GM18520 (cell line): ENCODE results near the gene SPRYD7.
"Not testable (repeated sequence)": the region's sequence is repeated elsewhere in the genome, so short reads cannot be mapped to it uniquely, and the experiment has no call there.

Experiments
- ATAC-seq: cut with Tn5 transposase; IDR thresholded peaks from one replicate; pipeline ENCODE4 v1.9.1; 2021; ENCODE audit not compliant: unreplicated experiment

The SPRYD7 gene

GRCh38 chr13:49936075-49936967, at the start of gene SPRYD7:
Gene SPRYD7 (minus strand): TSS chr13:49936340. CDS start chr13:49936235, 105 bp downstream.
- peak; percentile 99 for ATAC-seq

GRCh38 chr13:49985129-49985528, 49.0 kb upstream of the SPRYD7 start:
- no peak for ATAC-seq

GRCh38 chr13:49980266-49980665, 44.1 kb upstream of the SPRYD7 start:
- ATAC-seq = no peak

GRCh38 chr13:49977992-49978391, 41.9 kb upstream of the SPRYD7 start:
- no peak for ATAC-seq

DNA sequence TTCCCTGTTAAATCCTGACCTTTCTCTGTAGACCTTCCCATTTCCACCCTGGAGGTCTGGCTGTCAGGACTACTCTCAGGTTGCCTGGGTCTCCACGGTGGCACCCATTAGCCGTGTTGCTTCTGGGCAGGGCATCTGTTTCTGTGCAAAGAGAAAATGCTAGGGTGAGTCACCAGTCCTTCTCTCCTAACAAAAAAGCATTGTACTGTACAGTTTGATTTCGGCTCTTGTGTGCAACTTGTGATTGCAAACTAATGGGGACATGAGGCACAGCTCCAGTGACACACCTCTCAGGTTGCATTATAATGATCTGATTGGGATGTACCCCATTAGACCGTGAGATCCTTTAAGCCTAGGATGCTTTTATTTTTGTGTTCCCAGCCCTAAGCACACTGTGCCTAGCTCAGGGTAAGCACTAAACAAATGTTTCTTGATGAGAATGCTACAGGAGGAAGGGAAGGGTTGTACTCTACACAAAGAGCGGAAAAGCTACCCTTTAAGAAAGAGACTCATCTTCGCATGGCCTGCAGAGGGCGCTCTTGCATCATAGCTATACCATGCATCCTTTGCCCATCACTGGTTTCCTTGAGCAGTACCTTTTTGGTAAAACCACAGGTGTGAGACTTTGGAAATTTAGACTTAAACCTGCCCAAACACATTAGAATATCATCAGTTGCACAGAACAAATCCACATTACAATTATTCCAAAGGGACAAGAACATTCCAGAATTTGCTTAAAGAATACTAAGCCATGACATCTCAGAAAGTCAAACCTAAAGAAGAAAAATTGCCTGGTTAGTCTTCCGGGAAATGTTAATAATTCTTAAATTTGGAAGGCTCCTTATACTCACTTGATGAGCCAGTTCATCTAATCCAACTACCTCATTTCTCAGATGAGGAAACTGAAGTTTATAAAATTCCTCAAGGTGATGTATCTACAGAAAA, 40.4 kb upstream of the SPRYD7 start:
- no peak for ATAC-seq

- ATAC-seq = no peak
Observed at GRCh38 chr13:49975826-49976225, 39.7 kb upstream of the SPRYD7 start.

DNA sequence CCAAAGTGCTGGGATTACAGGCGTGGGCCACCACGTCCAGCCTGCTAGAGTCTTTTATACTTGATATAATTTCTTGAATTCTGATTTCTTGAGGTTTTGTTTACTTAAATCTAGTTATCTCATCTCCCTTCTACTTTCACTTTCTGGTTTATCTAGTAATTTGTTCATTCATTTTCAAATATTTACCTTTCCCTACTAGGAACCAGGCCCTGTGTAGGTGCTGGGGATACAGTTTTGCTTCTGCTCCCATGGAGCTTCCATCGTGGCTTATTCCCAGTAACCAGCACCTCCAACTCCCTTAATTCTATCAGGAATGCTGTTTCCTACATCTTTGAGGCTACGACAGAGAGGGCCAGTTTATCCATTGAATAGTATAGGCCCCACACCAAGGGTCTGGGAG, 36.6 kb upstream of the SPRYD7 start:
- ATAC-seq = no peak

DNA sequence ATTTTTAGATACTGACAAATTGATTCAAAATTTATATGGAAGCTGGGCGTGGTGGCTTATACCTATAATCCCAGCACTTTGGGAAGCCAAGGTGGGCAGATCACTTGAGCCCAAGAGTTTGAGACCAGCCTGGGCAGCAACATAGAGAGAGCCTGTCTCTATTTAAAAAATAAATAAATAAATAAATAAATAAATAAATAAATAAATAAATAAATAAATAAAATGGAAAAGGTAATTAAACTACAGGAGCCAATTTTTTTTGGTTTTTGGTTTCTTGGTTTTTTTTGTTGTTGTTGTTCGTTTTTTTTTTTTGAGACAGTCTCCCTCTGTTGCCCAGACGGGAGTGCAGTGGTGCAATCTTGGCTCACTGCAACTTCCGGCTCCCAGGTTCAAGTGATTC, 31.3 kb upstream of the SPRYD7 start:
- no peak for ATAC-seq

- no peak for ATAC-seq
Observed at GRCh38 chr13:49958321-49958720, 22.2 kb upstream of the SPRYD7 start.

DNA sequence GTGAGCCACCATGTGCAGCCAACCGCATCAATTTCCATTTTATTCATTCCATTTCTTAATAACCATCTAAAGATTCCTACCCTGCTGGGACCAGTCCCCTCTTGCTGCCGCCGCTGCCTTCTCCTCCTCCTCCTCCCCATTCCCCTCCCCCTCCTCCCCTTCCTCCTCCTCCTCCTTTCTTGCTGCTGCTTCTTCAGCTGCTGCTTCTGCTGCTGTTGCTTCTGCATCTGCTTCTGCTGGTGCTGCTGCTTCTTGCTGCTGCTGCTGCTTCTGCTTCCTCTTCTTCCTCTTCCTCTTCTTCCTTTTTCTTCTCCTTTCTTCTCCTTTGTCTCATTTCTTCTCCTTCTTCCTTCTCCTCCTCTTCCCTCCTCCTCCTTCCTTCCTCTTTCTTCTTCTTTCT, 20.0 kb upstream of the SPRYD7 start:
- ATAC-seq = no peak

- no peak for ATAC-seq
Observed at GRCh38 chr13:49954674-49955455, 18.7 kb upstream of the SPRYD7 start.

GRCh38 chr13:49953560-49953959, 17.4 kb upstream of the SPRYD7 start:
- ATAC-seq = no peak

DNA sequence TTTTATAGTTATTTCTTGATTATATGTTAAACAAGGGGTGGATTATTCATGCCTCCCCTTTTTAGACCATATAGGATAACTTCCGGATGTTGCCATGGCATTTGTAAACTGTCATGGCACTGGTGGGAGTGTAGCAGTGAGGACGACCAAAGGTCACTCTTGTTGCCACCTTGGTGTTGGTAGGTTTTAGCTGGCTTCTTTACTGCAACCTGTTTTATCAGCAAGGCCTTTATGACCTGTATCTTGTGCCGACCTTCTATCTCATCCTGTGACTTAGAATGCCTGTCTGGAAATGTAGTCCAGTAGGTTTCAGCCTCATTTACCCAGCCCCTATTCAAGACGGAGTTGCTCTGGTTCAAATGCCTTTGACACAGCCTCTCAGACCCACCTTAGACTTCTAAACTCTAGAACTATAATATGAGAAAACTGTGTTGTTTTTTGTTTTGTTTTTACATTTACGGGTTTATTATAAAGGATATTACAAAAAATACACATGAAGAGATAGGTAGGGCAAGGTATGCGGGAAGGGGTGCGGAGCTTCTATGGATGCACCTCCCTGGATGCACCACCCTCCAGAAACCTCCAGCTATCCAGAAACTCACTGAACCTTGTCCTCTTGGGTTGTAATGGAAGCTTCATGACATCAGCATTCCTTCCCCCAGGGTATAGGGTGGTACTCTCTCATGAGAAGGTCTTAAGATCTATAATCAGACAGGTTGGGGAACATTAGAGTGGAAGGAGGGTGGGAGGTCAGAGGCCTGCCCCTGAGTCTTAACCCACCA, 15.8 kb upstream of the SPRYD7 start:
- no peak for ATAC-seq

DNA sequence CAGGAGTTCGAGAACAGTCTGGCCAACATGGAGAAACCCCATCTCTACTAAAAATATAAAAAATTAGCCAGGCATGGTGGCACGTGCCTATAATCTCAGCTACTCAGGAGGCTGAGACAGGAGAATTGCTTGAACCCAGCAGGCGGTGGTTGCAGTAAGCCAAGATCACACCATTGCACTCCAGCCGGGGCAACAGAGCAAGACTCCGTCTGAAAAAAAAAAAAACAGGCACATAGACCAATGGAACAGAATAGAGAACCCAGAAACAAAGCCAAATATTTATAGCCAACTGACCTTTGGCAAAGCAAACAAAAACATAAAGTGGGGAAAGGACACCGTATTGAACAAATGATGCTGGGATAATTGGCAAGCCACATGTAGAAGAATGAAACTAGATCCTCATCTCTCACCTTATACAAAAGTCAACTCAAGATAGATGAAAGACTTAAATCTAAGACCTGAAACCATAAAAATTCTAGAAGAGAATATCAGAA, 12.7 kb upstream of the SPRYD7 start:
- ATAC-seq = not testable (repeated sequence)

DNA sequence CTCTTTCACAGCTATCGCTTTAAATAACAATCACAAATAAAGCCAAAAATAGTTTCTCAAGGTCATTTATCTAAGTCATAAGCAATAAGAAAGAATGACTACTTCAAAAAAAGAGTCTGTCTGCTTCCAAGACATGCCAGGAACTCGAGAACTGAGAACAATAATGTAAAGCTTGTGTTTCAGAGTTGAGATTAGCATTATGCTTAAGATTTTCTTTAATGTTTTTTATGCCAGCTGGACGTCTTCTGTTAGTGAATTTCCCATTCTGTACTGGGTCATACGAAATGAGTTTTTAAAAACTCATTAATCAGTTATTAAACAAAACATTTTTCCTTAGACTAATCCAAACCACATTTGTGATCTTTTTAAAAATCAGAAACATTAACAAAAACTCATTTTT, 3.2 kb upstream of the SPRYD7 start:
- ATAC-seq = no peak

GRCh38 chr13:49938921-49939320, 2.8 kb upstream of the SPRYD7 start:
- ATAC-seq = no peak

DNA sequence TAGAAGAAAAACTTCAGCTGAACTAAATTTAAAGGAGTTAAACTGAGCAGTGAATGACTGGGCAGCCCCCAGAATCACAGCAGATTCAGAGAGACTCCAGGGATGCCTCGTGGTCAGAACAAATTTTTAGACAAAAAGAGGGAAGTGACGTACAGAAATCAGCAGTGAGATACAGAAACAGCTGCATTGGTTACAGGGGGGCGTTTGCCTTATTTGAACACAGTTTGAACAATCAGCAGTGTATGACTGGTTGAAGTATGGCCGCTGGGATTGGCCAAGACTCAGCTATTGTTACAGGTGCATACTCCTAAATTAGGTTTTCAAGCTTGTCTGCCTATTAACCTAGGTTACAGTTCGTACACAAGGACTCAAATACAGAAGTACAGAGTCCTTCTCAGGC, 2.2 kb upstream of the SPRYD7 start:
- ATAC-seq = no peak

- ATAC-seq = no peak
Observed at GRCh38 chr13:49936968-49937273, 781 bp upstream of the SPRYD7 start.

DNA sequence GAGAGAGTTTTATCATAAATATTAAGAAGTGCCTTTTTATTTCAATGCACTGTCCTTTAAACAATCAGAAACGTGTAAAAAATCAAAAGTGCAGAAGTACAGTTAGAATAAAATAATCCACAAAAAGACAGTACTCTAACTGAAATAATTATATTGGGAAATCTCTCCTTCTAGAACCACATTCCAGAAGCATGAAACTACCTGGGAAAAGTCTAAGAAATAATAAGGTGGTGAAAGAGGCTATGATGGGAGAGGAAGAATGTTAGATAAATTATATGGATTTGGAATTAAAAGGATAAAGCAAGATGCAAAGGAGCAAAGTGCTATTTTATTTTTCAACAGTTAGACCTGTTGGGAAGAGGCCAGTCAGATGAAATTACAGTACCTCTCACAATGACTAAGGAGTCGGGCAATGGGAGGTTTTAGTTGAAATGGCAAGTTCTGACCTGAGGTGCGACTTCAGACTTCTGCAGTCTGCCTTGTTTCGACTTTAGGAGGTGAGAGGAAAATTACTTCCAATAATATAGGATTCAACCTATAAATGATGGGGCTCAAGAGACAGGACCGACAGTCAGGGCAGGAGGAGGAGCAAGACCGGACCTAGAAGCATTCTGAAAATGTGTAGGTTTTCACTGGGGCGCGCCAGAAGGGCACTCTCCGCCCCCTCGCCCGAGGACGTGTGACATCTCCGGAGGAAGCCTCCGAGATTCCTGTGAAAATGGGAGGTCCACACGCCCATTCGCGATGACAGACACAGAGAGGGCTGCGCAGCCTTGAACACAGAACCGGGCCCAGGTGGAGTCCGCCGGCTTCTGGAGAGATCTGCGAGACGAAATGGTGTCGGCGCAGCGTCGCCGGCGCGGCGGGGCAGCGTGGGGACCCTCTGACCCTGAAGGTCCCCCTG, 717 bp downstream of the SPRYD7 start:
- ATAC-seq = peak; percentile 4
